Keratinocyte (primary cell): ENCODE results near the gene PTPRD. TPM values are rescaled to one million over a fixed set of nuclear protein-coding genes. Genes with fewer than 3 reads are reported as not detected.

Experiments used
- DNase-seq: peaks from one replicate; pipeline ENCODE4 v3.0.0-alpha.2; 2011; ENCODE audit warnings: low read depth, missing footprints, low spot score
- FAIRE-seq: peaks from 2 replicates; lab custom pipeline; 2011; peaks lifted over from hg19 to GRCh38; lab: Jason Lieb, UNC
- H2AFZ ChIP-seq: 2 replicates; pipeline ENCODE4 v1.6.0; 2012; ENCODE audit warnings: low read length, control low read depth, inconsistent platforms; ENCODE audit not compliant: control insufficient read depth
- H3K27ac ChIP-seq: 2 replicates; pipeline ENCODE4 v1.5.1; 2011; ENCODE audit warnings: low read length; ENCODE audit not compliant: control insufficient read depth, insufficient read depth
- H3K27me3 ChIP-seq: 3 replicates; pipeline ENCODE4 v1.6.0; 2011; ENCODE audit warnings: low read length; ENCODE audit not compliant: control insufficient read depth, insufficient read depth; ENCODE audit errors: extremely low read depth
- H3K36me3 ChIP-seq, 2 experiments: 2 replicates in 1 of 2; 3 replicates in 1 of 2; pipeline ENCODE4 v1.5.1; 2011; ENCODE audit warnings: low read length in 2 of 2, mild to moderate bottlenecking in 1 of 2; ENCODE audit not compliant: control insufficient read depth in 2 of 2, insufficient read depth in 2 of 2; ENCODE audit errors: extremely low read depth in 1 of 2
- H3K4me1 ChIP-seq: 3 replicates; pipeline ENCODE4 v1.5.1; 2011; ENCODE audit warnings: low read length; ENCODE audit not compliant: control insufficient read depth, insufficient read depth; ENCODE audit errors: extremely low read depth
- H3K4me2 ChIP-seq: 3 replicates; pipeline ENCODE4 v1.6.0; 2011; ENCODE audit warnings: low read depth, low read length; ENCODE audit not compliant: control insufficient read depth, insufficient read depth; ENCODE audit errors: extremely low read depth
- H3K4me3 ChIP-seq, 3 experiments: fragments of 200-600 bp in 1 of 3; sonication (generic) in 1 of 3; 2 replicates in 2 of 3; 3 replicates in 1 of 3; pipeline ENCODE4 v1.5.1; 2011 to 2016; ENCODE audit warnings: low read length in 3 of 3, mild to moderate bottlenecking in 3 of 3, control low read depth in 2 of 3, inconsistent platforms in 1 of 3, low read depth in 1 of 3, mixed read lengths in 1 of 3, mixed run types in 1 of 3, moderate library complexity in 1 of 3; ENCODE audit not compliant: control insufficient read depth in 2 of 3, insufficient read depth in 2 of 3; ENCODE audit errors: extremely low read depth in 1 of 3
- H3K79me2 ChIP-seq: 2 replicates; pipeline ENCODE4 v1.6.0; 2012; ENCODE audit warnings: low read length; ENCODE audit not compliant: control insufficient read depth, insufficient read depth
- H3K9ac ChIP-seq: 3 replicates; pipeline ENCODE4 v1.6.0; 2011; ENCODE audit warnings: low read length; ENCODE audit not compliant: control insufficient read depth, insufficient read depth; ENCODE audit errors: extremely low read depth
- H3K9me1 ChIP-seq: 3 replicates; pipeline ENCODE4 v1.6.0; 2011; ENCODE audit warnings: low read length; ENCODE audit not compliant: control insufficient read depth, insufficient read depth; ENCODE audit errors: extremely low read depth
- H3K9me3 ChIP-seq: 2 replicates; pipeline ENCODE4 v1.5.1; 2012; ENCODE audit warnings: low read depth, low read length; ENCODE audit not compliant: control insufficient read depth
- H4K20me1 ChIP-seq: 3 replicates; pipeline ENCODE4 v1.6.0; 2011; ENCODE audit warnings: low read length; ENCODE audit not compliant: control insufficient read depth, insufficient read depth; ENCODE audit errors: extremely low read depth
- EZH2 ChIP-seq: IDR thresholded peaks from one replicate; pipeline ENCODE4 v1.6.1; 2012; ENCODE audit warnings: inconsistent platforms, mild to moderate bottlenecking, low read length, moderate library complexity
- dilution Hi-C: fragments of 300-500 bp; cut with MboI; formaldehyde crosslinking; loops from one replicate; pipeline ENCODE4 v1.7.0; 2020; ENCODE audit warnings: low sequenced_read_pairs; ENCODE audit not compliant: extremely low pct_ligation_motif_present
- polyA plus RNA-seq, 5 experiments: library from polyadenylated mRNA; depleted of rRNA in 3 of 5; stranded (reverse) in 3 of 5; stranded (forward) in 1 of 5; unstranded in 1 of 5; fragments of >200 nt; gene quantifications; 1 replicate in 1 of 5; 2 replicates in 3 of 5; 3 replicates in 1 of 5; pipeline versions ENCODE4 v1.2.1 to v1.2.3, GENCODE V29; 2011 to 2012; ENCODE audit warnings: missing spikeins in 2 of 5, low read depth in 1 of 5, low replicate concordance in 1 of 5
- TF ChIP-seq, protein P1 (sequence below), 3 experiments: IDR thresholded peaks in 1 of 3; conservative IDR thresholded peaks in 1 of 3; optimal IDR thresholded peaks in 1 of 3; 2 replicates in 2 of 3; 3 replicates in 1 of 3; pipeline versions ENCODE3 to v1.5.1; 2011; ENCODE audit warnings: low read length in 3 of 3, mild to moderate bottlenecking in 3 of 3, moderate library complexity in 2 of 3, control low read depth in 1 of 3, inconsistent platforms in 1 of 3; ENCODE audit not compliant: insufficient read depth in 2 of 3; ENCODE audit errors: extremely low read depth in 1 of 3

The PTPRD gene
- polyA plus RNA-seq, 1 donor (not counting 4 experiments of a cell fraction or from before 2014, with no cell fraction given): 0.10 TPM

DNA sequence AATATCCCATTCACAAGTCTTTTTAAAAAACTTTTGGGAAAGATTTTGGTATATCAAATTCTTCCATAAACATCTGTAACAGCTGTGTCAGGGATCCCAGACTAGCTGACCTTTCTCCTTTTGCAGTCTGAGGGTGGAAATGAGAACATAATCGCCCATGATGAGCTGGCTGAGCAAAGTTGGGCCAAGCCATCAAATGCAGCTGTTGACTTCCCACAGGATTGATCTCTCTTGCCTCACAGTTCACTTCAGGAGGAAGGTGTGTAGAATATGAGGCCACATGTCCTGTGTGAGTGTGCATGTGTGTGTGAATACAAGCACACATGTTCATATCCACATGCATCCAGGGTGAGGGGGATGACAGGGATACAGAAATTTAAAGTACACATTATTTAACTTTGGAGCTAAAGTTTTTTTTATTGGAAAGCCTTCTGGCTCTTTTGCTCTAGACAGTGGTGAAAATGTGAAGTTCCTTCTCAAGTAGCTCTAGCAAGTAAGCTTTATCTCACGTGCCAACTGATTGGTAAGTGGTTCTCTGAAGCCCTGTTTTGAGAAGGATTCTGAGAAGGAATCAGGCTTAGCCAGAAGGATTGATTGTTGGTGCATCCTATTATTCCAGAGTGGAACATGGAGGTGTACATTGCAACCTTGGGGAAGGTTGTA is 2344.5 kb downstream of the PTPRD start:
- Histone ChIP-seq H3K4me2 (no peak overlapping the region), H3K79me2 (no peaks in the 10 kb centered on the region), H3K9me3 (no peaks in the 10 kb centered on the region), H3K27ac (no peak overlapping the region), H3K4me3 (no peak overlapping the region), H4K20me1 (no peaks in the 10 kb centered on the region), H2AFZ (no peak overlapping the region), H3K4me1 (no peaks in the 10 kb centered on the region), H3K36me3 (no peaks in the 10 kb centered on the region), H3K9ac (no peak overlapping the region), H3K9me1 (no peaks in the 10 kb centered on the region), H3K27me3 (no peaks in the 10 kb centered on the region)
- FAIRE-seq: no peak
- no peak for TF ChIP-seq EZH2
- TF ChIP-seq, protein P1, sequence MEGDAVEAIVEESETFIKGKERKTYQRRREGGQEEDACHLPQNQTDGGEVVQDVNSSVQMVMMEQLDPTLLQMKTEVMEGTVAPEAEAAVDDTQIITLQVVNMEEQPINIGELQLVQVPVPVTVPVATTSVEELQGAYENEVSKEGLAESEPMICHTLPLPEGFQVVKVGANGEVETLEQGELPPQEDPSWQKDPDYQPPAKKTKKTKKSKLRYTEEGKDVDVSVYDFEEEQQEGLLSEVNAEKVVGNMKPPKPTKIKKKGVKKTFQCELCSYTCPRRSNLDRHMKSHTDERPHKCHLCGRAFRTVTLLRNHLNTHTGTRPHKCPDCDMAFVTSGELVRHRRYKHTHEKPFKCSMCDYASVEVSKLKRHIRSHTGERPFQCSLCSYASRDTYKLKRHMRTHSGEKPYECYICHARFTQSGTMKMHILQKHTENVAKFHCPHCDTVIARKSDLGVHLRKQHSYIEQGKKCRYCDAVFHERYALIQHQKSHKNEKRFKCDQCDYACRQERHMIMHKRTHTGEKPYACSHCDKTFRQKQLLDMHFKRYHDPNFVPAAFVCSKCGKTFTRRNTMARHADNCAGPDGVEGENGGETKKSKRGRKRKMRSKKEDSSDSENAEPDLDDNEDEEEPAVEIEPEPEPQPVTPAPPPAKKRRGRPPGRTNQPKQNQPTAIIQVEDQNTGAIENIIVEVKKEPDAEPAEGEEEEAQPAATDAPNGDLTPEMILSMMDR (optimal IDR thresholded peaks at IDR 0.05 in 1 of 3, IDR thresholded peaks at IDR 0.05 in 1 of 3, conservative IDR thresholded peaks at IDR 0.05 in 1 of 3; ENCODE audit: extremely low read depth in 1 of 3, insufficient read depth in 2 of 3, low read length in 3 of 3): no peak
- no peak for DNase-seq
- dilution Hi-C loops: no loop called here

DNA sequence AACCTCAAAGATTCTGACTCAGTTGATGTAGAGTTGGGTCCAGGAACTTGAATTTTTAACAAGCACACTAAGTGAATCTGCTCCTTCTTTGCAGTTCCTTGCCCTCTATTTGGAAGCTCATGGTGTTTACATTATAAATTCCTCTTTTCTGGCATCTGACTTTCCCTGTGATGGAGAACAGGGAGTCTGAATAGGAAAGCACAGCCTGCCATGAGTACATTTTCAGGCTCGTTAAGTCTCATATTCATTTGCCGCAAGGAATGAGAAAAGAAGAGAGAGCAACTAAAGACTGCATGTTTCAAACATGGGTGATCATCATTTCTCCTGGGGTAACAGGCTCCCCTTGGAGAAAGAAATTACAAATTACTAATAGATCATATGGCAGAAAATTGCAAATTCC is 2345.2 kb downstream of the PTPRD start:
- H3K4me3 ChIP-seq: no peak overlapping the region
- DNase-seq: no peak
- H3K36me3 ChIP-seq: no peaks in the 10 kb centered on the region
- H3K27ac ChIP-seq: no peak overlapping the region
- dilution Hi-C loops: no loop called here
- TF ChIP-seq, protein P1 (optimal IDR thresholded peaks at IDR 0.05 in 1 of 3, IDR thresholded peaks at IDR 0.05 in 1 of 3, conservative IDR thresholded peaks at IDR 0.05 in 1 of 3; ENCODE audit: extremely low read depth in 1 of 3, insufficient read depth in 2 of 3, low read length in 3 of 3): no peak
- TF ChIP-seq EZH2: no peak
- H3K4me2 ChIP-seq: no peak overlapping the region
- no peaks in the 10 kb centered on the region for H3K79me2 ChIP-seq
- no peak overlapping the region for H2AFZ ChIP-seq
- no peak overlapping the region for H3K9ac ChIP-seq
- no peaks in the 10 kb centered on the region for H3K9me3 ChIP-seq
- H3K27me3 ChIP-seq: no peaks in the 10 kb centered on the region
- no peak for FAIRE-seq
- no peaks in the 10 kb centered on the region for H3K9me1 ChIP-seq
- H4K20me1 ChIP-seq: no peaks in the 10 kb centered on the region
- no peaks in the 10 kb centered on the region for H3K4me1 ChIP-seq
